22Rv1 (cell line): ENCODE data around the gene KLK2.

Experiments
- ZFX ChIP-seq: fragments of 450-650 bp; IDR thresholded peaks from 2 replicates; pipeline ENCODE4 v1.6.1; 2017; ENCODE audit warnings: antibody characterized with exemption, borderline replicate concordance
- TF ChIP-seq, protein P1 (sequence below): fragments of 450-650 bp; IDR thresholded peaks from 2 replicates; pipeline ENCODE4 v1.5.1; 2017; ENCODE audit warnings: mild to moderate bottlenecking

DNA sequence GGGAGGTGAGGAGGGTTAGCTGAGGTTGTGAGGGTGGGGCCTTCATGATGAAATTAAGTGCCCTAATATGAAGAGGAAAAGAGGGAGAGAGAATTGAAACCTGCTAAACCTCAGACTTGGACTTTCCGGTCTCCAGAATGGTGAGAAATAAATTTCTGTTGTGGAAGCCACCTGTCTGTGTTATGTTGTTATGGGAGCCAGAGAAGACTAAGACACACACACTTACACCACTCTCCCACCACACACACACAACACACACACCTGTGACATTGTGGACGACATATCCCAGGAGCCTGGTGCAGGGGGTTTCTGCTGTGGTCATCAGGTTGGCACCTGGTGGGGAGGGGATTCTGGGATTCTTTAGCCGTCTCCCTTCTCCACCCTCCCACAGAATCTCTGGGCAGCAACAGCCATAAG is 24.0 kb downstream of the KLK2 start:
- TF ChIP-seq, protein P1, sequence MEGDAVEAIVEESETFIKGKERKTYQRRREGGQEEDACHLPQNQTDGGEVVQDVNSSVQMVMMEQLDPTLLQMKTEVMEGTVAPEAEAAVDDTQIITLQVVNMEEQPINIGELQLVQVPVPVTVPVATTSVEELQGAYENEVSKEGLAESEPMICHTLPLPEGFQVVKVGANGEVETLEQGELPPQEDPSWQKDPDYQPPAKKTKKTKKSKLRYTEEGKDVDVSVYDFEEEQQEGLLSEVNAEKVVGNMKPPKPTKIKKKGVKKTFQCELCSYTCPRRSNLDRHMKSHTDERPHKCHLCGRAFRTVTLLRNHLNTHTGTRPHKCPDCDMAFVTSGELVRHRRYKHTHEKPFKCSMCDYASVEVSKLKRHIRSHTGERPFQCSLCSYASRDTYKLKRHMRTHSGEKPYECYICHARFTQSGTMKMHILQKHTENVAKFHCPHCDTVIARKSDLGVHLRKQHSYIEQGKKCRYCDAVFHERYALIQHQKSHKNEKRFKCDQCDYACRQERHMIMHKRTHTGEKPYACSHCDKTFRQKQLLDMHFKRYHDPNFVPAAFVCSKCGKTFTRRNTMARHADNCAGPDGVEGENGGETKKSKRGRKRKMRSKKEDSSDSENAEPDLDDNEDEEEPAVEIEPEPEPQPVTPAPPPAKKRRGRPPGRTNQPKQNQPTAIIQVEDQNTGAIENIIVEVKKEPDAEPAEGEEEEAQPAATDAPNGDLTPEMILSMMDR, result no peak
- no peak for TF ChIP-seq ZFX
